GM12878 (cell line): ENCODE results near the gene C16orf92.

Experiments used
- MYC ChIP-seq: IDR thresholded peaks from 2 replicates; pipeline ENCODE4 v1.6.1; 2011; ENCODE audit warnings: mild to moderate bottlenecking, low read length, moderate library complexity, inconsistent platforms; ENCODE audit not compliant: insufficient read depth, insufficient replicate concordance, insufficient read length, severe bottlenecking
- SKIL ChIP-seq: fragments of 450-650 bp; IDR thresholded peaks from 2 replicates; pipeline ENCODE4 v1.6.1; 2017; ENCODE audit warnings: mild to moderate bottlenecking, low read depth, inconsistent platforms; ENCODE audit not compliant: poor library complexity, severe bottlenecking

GRCh38 chr16:30025156-30025555 is 2.2 kb downstream of the C16orf92 start:
- TF ChIP-seq MYC (no peak), SKIL (no peak)
